Bronchial epithelial cell (primary cell): ENCODE results near the gene GSAP. TPM values are rescaled to one million over a fixed set of nuclear protein-coding genes. Genes with fewer than 3 reads are reported as not detected.

Experiments used
- DNase-seq: peaks from one replicate; pipeline ENCODE4 v3.0.0-alpha.2; 2010; ENCODE audit warnings: low read depth
- FAIRE-seq: peaks from 2 replicates; lab custom pipeline; 2011; peaks lifted over from hg19 to GRCh38; lab: Jason Lieb, UNC
- H3K27me3 ChIP-seq: 2 replicates; pipeline ENCODE4 v1.5.1; 2011; ENCODE audit warnings: low read length; ENCODE audit not compliant: control insufficient read depth, insufficient read depth
- H3K36me3 ChIP-seq: 2 replicates; pipeline ENCODE4 v1.5.1; 2011; ENCODE audit warnings: low read length; ENCODE audit not compliant: control insufficient read depth, insufficient read depth
- H3K4me3 ChIP-seq: 2 replicates; pipeline ENCODE4 v1.5.1; 2011; ENCODE audit warnings: mild to moderate bottlenecking, low read depth, low read length, control low read depth
- total RNA-seq: library from RNA; depleted of rRNA; stranded (reverse); fragments of >200 nt; gene quantifications from 2 replicates; pipeline ENCODE4 v1.2.1, GENCODE V29; 2014
- TF ChIP-seq, protein P1 (sequence below): IDR thresholded peaks from 2 replicates; pipeline ENCODE4 v1.5.1; 2011; ENCODE audit warnings: mild to moderate bottlenecking, moderate library complexity, low read length, control low read depth, inconsistent platforms; ENCODE audit not compliant: insufficient read depth, severe bottlenecking

The GSAP gene
- total RNA-seq, 1 donor from 2014 or later: 10.3 TPM

DNA sequence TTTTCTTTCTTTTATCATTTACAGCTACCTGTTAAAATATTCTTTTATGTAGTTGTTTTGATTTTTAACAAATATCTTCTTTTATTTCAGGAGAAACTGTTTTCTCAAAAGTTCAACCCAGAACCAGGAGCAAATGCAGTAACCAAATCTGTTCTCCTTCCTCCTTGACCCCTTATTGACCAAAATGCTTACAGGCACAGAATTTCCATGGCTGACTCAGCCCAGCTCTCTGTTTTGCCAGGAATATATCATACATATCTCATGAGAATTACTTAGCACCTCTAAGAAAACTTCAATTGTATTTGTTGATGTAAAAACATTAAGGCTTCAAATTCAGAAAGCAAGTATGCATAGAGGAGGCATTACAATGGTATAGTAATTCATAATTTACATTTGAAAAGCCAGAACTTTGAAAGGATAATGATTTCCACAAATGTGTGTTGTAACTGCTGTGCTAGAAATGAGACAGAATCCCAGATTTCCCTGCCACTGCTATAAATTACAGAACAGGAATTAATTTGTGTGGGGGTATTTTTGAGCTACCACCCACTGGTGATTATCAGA lies 2.2 kb downstream of the GSAP start:
- no peak for FAIRE-seq
- Histone ChIP-seq H3K36me3 (no peaks in the 10 kb centered on the region), H3K27me3 (no peaks in the 10 kb centered on the region), H3K4me3 (no peak overlapping the region)
- TF ChIP-seq, protein P1, sequence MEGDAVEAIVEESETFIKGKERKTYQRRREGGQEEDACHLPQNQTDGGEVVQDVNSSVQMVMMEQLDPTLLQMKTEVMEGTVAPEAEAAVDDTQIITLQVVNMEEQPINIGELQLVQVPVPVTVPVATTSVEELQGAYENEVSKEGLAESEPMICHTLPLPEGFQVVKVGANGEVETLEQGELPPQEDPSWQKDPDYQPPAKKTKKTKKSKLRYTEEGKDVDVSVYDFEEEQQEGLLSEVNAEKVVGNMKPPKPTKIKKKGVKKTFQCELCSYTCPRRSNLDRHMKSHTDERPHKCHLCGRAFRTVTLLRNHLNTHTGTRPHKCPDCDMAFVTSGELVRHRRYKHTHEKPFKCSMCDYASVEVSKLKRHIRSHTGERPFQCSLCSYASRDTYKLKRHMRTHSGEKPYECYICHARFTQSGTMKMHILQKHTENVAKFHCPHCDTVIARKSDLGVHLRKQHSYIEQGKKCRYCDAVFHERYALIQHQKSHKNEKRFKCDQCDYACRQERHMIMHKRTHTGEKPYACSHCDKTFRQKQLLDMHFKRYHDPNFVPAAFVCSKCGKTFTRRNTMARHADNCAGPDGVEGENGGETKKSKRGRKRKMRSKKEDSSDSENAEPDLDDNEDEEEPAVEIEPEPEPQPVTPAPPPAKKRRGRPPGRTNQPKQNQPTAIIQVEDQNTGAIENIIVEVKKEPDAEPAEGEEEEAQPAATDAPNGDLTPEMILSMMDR: no peak
- DNase-seq: peak; percentile 67

DNA sequence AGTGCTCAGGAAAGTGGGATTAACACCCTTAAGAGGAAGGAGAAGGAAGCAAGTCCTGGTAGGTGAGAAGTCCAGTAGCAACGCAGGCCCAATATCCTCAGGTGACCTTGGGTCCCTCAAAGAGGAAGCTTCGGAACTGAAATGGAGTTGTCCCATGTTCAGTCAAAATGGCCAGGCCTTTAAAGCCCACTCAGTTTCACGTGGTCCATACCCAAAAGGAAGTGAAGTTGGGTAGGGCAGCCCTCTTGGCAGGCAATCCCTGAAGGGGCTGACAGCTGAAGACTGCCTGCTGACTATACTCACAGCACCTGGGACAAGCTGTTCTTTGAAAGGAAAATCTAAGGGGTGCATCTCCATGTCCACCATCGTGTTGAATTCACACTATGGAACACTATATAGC lies 3.0 kb downstream of the GSAP start:
- no peaks in the 10 kb centered on the region for H3K27me3 ChIP-seq
- no peak for DNase-seq
- no peaks in the 10 kb centered on the region for H3K36me3 ChIP-seq
- H3K4me3 ChIP-seq: no peak overlapping the region
- TF ChIP-seq, protein P1: no peak
- FAIRE-seq: peak; percentile 13

DNA sequence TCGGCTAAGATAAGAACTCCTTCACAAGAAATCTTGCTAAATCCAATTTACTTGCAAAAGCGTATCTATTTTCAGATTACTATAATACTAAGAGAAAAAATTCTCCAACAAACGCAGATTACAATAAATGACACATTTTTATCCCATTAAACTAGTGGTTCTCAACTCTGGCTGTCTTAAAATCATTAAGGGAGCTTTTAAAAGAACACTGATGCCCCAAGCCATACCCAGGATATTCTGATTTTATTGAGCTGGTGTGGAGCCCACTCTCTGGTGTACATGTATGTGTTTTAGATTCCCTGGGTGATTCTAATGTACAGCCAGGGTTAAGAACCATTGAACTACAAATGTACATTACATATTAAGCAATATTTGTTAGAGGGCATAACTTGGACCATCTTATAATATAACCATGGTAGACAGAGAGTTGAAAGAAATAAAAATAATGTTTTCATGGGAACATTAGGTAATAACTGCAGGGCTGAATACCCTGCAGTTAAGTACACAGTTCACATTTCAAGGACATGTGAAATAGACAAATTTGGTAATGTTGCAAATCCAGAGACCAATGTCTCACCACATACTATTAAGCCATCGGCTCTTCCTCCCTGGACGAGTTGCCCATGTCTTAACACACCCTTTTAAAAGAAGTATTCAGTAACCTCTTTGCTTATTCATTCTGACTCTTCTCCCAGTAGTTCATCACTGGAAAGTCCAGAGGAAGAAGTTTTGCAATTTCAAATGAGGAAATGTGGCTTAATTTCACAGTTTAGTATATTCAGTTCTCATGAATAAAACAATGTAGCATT lies 6.2 kb downstream of the GSAP start:
- no peak overlapping the region for H3K4me3 ChIP-seq
- TF ChIP-seq, protein P1: no peak
- DNase-seq: peak; percentile 98
- H3K27me3 ChIP-seq: no peaks in the 10 kb centered on the region
- H3K36me3 ChIP-seq: no peaks in the 10 kb centered on the region
- no peak for FAIRE-seq

DNA sequence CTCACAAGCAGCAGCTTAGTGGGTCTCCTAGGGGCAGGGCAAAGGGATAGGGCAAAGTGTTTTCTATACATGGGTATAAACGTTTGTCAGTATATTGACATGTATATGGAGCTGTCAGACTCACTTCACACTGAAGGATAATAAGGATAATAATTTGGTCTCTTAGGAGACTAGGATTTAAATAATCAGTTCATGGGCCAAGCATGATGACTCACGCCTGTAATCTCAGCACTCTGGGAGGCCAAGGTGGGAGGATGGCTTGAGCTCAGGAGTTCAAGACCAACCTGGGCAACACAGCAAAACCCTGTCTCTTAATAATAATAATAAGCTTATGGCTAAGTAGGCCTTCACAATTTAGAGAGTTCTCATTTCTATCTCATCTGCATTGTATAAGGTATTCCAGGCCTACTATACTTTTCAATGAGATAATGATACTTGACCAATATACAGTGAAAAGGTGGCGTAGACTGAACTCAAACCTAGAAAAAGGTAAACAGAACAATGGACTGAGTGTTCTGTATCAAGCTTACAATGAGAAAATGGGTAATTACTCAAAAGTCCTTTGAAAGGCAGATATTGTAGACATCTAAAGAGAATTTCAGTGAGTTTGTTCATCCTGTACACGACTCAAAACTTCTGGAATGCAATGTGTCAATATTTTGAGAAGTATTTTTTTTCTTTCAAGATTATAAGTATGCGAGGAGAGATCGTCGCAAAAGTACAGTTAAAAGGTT lies 7.0 kb downstream of the GSAP start:
- Histone ChIP-seq H3K36me3 (no peaks in the 10 kb centered on the region), H3K4me3 (no peak overlapping the region), H3K27me3 (no peaks in the 10 kb centered on the region)
- no peak for FAIRE-seq
- TF ChIP-seq, protein P1: no peak
- peak; percentile 85 for DNase-seq

DNA sequence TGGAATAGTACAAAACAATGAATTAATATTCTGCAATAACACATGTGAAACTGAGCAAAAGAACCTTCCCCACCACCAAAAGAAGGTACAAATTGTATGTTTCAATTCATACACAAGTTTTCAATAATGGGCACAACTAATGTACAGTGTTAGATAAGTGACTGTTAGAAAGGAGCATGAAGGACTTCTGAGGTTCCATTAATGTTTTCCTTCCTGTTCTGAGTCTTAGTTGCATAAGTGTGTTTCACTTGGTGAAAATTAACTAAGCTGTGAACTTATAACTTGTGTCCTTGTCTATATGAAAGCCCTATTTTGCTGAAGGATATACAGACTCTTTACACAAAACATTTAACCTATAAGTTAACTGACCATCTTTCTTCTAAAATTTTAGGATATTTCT lies 8.2 kb downstream of the GSAP start:
- Histone ChIP-seq H3K4me3 (no peak overlapping the region), H3K27me3 (no peaks in the 10 kb centered on the region), H3K36me3 (no peaks in the 10 kb centered on the region)
- no peak for DNase-seq
- TF ChIP-seq, protein P1: no peak
- no peak for FAIRE-seq
